Gastrocnemius medialis (tissue), 4 donors: ENCODE results near the gene ENOX1.

ENCODE experiments used
- CTCF ChIP-seq, 5 experiments: fragments of 450-650 bp in 3 of 5; fragments of 200-600 bp in 2 of 5; sonication (generic) in 2 of 5; IDR thresholded peaks in 4 of 5; conservative IDR thresholded peaks in 1 of 5; 1 replicate in 4 of 5; 2 replicates in 1 of 5; pipeline ENCODE4 v1.5.1; 2016 to 2019; ENCODE audit warnings: antibody characterized with exemption in 5 of 5, mild to moderate bottlenecking in 3 of 5, moderate library complexity in 3 of 5
- POLR2A ChIP-seq, 2 donors: fragments of 450-650 bp; IDR thresholded peaks; one replicate each; pipeline ENCODE4 v1.6.1; 2017; ENCODE audit warnings: antibody characterized with exemption in 2 of 2, mild to moderate bottlenecking in 2 of 2, moderate library complexity in 2 of 2

DNA sequence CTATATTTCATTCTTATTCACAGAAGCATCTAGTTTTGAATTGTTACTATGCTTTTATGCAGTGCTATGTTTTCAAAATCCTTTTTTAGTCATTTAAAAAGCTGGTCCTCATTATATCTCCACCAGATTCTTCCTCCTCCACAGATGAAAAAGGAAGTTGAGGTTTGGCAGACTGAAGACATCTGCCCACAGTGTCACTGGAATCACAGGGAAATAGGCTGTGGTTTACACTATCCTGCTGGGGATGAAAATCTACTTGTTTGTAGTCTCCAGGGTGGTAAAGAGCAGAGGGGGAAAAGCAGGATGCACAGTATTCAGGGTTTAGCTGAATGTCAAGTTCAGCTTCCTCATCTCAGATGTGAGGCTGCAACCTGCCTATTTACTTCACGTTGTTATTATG is 412.2 kb downstream of the ENOX1 start:
- TF ChIP-seq POLR2A (IDR thresholded peaks at IDR 0.05) (no peak), CTCF (IDR thresholded peaks at IDR 0.05 in 4 of 5, conservative IDR thresholded peaks at IDR 0.05 in 1 of 5) (no peak)
